ENCODE measurements around the gene SFI1.

The SFI1 gene

GRCh38 chr22:31618057-31618456 is 121.7 kb downstream of the SFI1 start:
- DNase-seq = no peak

- no peak for DNase-seq
These were observed 122.3 kb downstream of the SFI1 start for GRCh38 chr22:31618471-31619176.

- DNase-seq = no peak
These were observed 123.4 kb downstream of the SFI1 start for GRCh38 chr22:31619611-31620300.

DNA sequence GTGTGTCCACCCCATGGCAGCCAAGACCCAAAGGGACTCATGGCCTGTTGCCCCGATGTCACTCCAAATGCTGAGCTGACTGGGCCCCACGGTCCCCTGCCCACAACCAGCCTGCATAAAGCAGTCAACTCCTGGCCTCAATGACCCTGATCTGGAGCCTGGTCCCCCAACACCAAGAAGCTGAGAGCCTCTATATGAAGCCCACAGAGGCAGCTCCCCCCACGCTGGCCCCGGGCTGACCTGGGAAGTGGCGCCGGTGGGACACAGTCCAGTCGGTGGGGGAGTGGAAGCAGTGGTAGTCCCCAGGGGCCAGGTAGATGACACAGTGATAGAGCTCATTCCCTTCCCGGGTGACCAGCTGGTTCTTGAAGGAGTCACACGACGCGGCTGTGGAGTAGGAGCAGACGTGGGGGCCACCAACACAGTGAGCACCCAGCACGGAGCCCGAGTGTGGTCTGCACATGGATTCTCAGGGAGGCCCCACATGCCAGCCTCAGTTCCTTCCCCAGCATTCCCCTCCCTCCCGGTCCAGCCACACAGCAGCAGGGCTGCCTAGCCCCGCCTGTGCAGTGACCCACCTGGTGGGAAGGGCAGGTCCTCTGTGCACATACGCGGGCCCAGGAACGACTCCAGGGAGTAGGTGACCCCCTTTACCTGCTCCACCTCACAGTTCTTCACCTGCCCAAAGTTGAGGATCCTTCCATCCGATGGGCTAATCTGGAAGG is 124.6 kb downstream of the SFI1 start:
- DNase-seq = no peak

GRCh38 chr22:31621507-31622124 is 125.3 kb downstream of the SFI1 start:
- no peak for DNase-seq

DNA sequence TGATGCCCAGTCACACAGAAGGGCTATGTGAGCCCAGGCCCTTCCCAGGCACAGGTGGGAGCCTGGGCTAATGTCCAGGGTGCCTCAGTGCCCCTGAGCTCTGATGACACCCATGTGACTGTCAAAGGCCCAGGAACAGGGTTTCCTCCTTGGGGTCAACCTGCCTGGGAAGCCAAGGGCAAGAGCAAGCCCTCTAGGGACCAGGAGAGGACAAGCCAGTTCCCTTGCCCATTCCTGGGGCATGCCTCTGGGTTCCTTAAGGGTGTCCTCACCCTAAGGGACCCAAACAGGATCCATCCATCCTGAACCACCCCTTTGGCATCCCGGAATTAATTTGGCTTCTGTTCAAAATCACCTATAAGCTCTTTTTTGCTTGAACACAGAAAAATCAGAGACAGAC is 126.6 kb downstream of the SFI1 start:
- DNase-seq = no peak

- DNase-seq = no peak
These were observed 127.4 kb downstream of the SFI1 start for GRCh38 chr22:31623592-31624304.

DNA sequence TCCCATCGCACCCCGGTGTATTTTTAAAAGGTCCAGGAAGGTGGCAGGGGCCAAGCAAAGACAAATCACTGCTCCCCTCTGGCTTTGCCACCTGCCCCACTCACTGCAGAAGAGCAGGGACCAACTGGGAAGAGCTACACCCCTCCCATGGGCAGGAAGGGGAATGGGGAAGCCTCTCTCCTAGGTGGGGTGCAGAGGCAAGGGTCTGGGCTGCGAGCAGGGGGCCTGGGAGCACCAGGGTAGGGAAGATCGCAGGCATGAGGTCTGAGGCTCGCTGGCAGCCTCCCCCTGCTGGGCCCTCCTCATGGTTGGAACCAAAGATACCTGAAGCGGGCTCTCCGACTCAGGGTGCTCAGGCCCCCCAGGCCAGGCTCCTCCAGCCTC is 128.9 kb downstream of the SFI1 start:
- no peak for DNase-seq

DNA sequence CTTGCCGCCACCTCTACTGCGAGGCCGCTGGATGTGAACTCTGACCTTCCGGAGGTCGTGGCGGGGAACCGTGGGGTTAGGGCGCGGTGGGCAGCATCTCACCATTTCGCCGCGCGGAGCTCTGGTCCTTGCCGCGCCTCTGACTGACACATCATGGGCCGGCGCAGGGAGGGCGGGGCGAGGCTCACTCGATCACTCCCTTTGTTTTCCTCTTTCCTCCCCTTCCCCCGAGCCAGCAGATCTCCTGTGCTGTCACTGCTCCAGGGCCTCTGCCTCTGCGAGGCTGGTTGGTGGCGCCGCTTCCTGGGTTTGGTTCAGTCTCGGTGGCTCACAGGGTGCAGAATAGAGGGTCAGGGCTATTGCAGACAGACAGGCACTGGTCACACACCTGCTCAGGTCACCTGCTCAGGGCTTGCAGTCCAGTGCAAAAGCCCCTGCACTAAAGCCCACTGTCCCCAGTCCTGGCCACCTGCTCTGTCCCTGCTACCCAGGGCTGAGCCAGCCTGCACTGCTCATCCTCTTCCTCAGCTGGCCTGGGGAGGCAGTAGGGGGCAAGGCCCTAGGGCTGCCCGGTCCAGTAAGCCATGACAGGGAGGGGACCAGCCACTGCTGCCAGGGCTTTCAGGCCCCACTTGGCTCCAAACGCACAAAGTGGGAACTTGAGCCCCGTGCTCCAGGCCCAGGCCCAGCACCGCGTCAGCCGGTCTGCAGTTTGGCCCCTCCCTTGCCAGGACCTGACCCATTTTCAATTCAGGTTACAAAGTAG is 129.5 kb downstream of the SFI1 start:
- no peak for DNase-seq

- no peak for DNase-seq
These were observed 130.3 kb downstream of the SFI1 start for GRCh38 chr22:31626427-31627150.

DNA sequence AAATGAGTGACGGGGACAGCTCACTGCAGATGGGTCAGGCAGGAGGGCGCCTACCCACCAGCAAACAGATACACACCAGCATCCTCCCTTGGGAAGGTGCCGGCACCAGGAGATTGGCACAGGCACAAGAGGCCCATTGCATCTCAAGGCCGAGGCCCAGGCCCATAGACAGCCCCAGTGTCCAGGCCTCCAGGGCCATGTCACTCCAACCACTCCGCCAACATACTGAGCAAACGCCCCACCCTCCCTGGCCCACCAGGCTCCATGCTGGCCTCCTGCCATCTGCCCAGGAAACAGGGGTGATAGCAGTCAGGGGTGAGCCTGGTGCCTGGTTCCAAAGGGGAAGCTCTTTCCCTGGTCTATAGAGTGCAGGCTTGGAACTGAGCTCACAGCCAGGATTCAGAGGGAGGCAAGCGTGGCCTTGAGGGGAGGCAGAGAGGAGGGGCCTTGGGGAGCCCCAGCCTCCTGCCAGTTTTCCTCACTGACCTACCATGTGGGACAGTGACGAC is 130.9 kb downstream of the SFI1 start:
- no peak for DNase-seq

DNA sequence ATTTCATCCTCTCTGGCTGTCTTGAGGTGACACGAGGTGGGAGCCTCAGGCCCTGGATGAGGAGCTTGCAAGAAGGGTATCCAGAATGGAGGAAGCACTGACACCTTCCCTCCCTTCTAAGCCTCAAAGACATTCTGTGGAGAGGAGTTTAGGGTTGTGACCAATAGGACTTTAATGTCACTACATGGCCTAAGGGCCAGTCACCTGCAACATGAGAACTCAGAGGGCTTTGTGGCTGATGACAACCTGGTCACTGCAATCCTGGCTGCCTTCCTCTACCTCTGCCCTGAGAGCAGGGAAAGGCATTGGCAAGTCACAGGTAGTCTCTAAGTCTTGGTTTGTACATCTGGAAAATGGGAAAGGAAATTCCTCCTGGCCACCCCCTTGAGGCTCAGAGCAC is 132.0 kb downstream of the SFI1 start:
- DNase-seq = no peak

- DNase-seq = no peak
These were observed 132.8 kb downstream of the SFI1 start for GRCh38 chr22:31628969-31629708.

- no peak for DNase-seq
These were observed 133.4 kb downstream of the SFI1 start for GRCh38 chr22:31629741-31630184.

GRCh38 chr22:31630331-31631329 is 134.3 kb downstream of the SFI1 start:
- DNase-seq = peak; percentile 79

GRCh38 chr22:31631436-31631835 is 135.1 kb downstream of the SFI1 start:
- no peak for DNase-seq

- no peak for DNase-seq
These were observed 139.4 kb downstream of the SFI1 start for GRCh38 chr22:31635638-31636306.

DNA sequence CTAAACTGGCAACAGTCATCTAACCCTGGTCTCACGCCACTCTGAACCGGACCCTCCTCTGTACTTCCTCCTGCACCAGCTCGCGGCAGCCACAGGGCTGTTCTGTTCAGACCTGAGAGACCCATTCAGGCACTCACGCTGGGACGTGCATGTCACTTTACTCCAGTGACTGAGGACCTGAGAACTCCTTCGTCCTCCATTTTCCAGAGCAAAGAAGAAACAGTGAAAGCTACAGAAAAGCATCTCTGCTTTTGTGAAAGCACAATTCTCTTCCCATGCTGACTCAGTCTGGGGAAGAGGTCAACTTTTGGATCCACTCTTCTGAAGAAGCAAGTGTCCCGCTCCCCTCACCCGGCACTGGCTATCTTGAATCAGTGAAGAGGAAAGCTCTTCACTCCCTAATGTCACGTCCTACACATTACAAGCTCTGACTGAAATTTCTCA is 141.1 kb downstream of the SFI1 start:
- no peak for DNase-seq
